Measurements from ENCODE around the gene ZIM2. TPM values are rescaled to one million over a fixed set of nuclear protein-coding genes. Genes with fewer than 3 reads are reported as not detected.

Gene ZIM2
- total and polyA plus RNA-seq, 12 donors = 0.24 to 28.1 (median 4.6) TPM

DNA sequence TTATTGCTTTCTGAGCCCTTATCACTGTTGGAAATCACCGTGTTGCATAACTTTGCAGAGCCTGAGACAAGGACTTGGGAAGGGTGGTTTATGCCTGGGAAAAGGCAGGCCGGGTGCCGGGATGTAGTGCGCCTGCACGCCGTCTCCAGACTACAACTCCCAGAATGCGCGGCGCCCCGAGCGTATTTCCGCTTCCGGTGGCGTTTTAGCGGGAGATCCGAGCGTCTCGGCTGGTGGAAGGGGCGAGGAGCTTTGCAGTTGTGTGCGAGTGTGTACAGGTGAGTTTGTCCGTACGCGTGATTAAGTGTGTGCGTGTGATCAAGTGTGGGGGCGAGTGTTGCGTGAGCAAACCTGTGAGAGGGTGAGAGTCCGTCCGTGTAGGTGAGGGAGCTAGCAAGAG is 75.4 kb downstream of the ZIM2 start:
- no peaks in the 10 kb centered on the region for H3K9me3 ChIP-seq (replicated peaks in 1 of 3)
- H3K27me3 ChIP-seq = no peaks in the 10 kb centered on the region
- TF ChIP-seq, protein P1, sequence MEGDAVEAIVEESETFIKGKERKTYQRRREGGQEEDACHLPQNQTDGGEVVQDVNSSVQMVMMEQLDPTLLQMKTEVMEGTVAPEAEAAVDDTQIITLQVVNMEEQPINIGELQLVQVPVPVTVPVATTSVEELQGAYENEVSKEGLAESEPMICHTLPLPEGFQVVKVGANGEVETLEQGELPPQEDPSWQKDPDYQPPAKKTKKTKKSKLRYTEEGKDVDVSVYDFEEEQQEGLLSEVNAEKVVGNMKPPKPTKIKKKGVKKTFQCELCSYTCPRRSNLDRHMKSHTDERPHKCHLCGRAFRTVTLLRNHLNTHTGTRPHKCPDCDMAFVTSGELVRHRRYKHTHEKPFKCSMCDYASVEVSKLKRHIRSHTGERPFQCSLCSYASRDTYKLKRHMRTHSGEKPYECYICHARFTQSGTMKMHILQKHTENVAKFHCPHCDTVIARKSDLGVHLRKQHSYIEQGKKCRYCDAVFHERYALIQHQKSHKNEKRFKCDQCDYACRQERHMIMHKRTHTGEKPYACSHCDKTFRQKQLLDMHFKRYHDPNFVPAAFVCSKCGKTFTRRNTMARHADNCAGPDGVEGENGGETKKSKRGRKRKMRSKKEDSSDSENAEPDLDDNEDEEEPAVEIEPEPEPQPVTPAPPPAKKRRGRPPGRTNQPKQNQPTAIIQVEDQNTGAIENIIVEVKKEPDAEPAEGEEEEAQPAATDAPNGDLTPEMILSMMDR (IDR thresholded peaks at IDR 0.05) = no peak
- TF ChIP-seq POLR2A (IDR thresholded peaks at IDR 0.05) = no peak
- H3K4me3 ChIP-seq = peak overlapping the region in 3 of 4 donors; percentile 24 to 49 (median 33)
- peaks cover 4 to 5% of the 10 kb centered on the region in 2 donors for H3K4me1 ChIP-seq (replicated peaks in 1 of 2)
- WGBS, 4 donors = 1 to 3% (median 1%) methylated on average over 28 of the region's 28 CpGs
- no peak overlapping the region for H3K27ac ChIP-seq
- no peaks in the 10 kb centered on the region for H3K36me3 ChIP-seq (replicated peaks in 1 of 2)
- DNase-seq = peak; percentile 67 to 87 (median 78)
- intact Hi-C loops (cut with DNase I) = no loop called here

DNA sequence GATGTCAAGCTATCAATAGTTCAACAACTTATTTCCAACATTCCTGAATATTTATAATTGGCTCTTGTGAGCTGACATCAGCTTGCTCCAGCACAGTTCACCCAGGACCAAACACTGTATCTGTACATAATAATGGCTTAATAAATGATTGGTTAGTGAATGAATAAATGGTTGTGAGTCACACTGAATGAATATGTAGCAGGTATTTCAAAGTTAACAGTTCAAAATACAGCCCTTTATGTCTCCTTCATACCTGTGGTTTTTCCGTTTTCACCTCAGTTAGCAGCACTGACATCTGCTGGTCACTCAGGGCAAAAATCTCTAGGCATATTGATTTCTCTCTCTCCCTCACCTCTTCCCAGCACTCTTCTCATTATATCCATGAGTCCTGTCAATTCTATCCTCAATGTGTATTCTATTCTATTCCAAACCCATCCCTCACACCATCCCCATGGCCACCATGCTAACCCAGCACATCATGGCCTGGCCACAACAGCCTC is 76.3 kb downstream of the ZIM2 start:
- H3K4me1 ChIP-seq (replicated peaks in 1 of 2) = peaks cover 4 to 5% of the 10 kb centered on the region in 2 donors
- no peak for TF ChIP-seq POLR2A (IDR thresholded peaks at IDR 0.05)
- TF ChIP-seq, protein P1 (IDR thresholded peaks at IDR 0.05) = peak in 1 of 6 experiments; percentile 10
- no peak overlapping the region for H3K4me3 ChIP-seq
- H3K9me3 ChIP-seq (replicated peaks in 1 of 3) = no peaks in the 10 kb centered on the region
- H3K27ac ChIP-seq = no peak overlapping the region
- 43 to 67% (median 63%) methylated on average over 1 of the region's 1 CpG for WGBS, 4 donors
- H3K27me3 ChIP-seq = no peaks in the 10 kb centered on the region
- DNase-seq = no peak
- intact Hi-C loops (cut with DNase I) = no loop called here
- H3K36me3 ChIP-seq (replicated peaks in 1 of 2) = no peaks in the 10 kb centered on the region

DNA sequence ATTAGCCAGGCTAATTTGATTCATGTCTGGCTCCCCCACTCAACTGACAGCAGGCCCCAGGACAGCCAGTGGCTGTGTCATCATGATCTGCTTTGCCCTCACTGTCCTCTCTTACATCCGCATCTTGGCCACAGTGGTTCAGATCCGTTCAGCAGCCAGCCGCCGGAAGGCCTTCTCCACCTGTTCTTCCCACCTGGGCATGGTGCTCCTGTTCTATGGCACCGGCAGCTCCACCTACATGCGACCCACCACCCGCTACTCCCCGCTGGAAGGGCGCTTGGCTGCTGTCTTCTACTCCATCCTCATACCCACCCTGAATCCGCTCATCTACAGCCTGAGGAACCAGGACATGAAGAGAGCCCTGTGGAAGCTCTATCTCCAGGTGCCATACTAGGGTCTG is 79.7 kb downstream of the ZIM2 start:
- Histone ChIP-seq H3K27ac (no peak overlapping the region), H3K9me3 (replicated peaks in 1 of 3) (no peaks in the 10 kb centered on the region), H3K4me1 (replicated peaks in 1 of 2) (peaks cover 3 to 4% of the 10 kb centered on the region in 2 donors), H3K36me3 (replicated peaks in 1 of 2) (no peaks in the 10 kb centered on the region), H3K4me3 (no peak overlapping the region), H3K27me3 (no peaks in the 10 kb centered on the region)
- TF ChIP-seq, protein P1 (IDR thresholded peaks at IDR 0.05) = no peak
- TF ChIP-seq POLR2A (IDR thresholded peaks at IDR 0.05) = no peak
- no peak for DNase-seq
- intact Hi-C loops (cut with DNase I) = no loop called here
- WGBS, 4 donors = 93 to 96% (median 95%) methylated on average over 5 to 10 of the region's 10 CpGs

DNA sequence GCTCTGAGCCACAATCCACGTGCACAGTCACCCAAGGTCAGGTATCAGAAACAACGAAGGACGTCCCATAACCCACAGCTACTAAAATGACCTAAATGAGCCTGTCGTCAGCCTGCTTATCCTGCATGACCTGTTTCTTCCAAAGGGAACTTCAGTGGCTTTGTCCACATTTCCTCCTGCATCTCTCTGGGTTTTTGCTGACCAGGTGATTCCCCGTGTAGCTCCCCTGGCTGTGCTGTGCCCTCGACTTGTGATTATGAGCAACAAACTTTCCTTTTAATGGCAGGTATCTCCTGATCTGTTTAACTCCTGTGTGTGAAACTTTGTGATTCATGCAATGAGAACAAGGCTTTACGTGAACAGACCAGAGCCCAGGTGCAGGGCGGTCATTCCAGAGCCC is 81.0 kb downstream of the ZIM2 start:
- intact Hi-C loops (cut with DNase I) = no loop called here
- Histone ChIP-seq H3K27me3 (no peaks in the 10 kb centered on the region), H3K27ac (no peak overlapping the region), H3K36me3 (replicated peaks in 1 of 2) (no peaks in the 10 kb centered on the region), H3K4me3 (no peak overlapping the region), H3K9me3 (replicated peaks in 1 of 3) (no peaks in the 10 kb centered on the region), H3K4me1 (replicated peaks in 1 of 2) (no peaks in the 10 kb centered on the region)
- WGBS, 4 donors = 60 to 71% (median 64%) methylated on average over 8 of the region's 8 CpGs
- TF ChIP-seq POLR2A (IDR thresholded peaks at IDR 0.05) = no peak
- TF ChIP-seq, protein P1 (IDR thresholded peaks at IDR 0.05) = no peak
- DNase-seq = no peak

Data from adrenal gland (tissue), 12 donors.